Tibial artery (tissue), 4 donors: ENCODE measurements around the gene ANKRD27.

Source experiments
- DNase-seq, 2 donors: peaks; one replicate each; pipeline ENCODE4 v3.0.0-alpha.2; 2019
- H3K27ac ChIP-seq, 2 donors: fragments of 200-600 bp; sonication (generic) in 1 of 2; 1 replicate in 1 of 2; 2 replicates in 1 of 2; pipeline ENCODE4 v1.5.1; 2018 to 2019; ENCODE audit warnings: mild to moderate bottlenecking in 1 of 2
- H3K27me3 ChIP-seq, 2 donors: fragments of 200-600 bp; sonication (generic) in 1 of 2; one replicate each; pipeline versions ENCODE4 v1.5.1 to v1.6.0; 2016 to 2019
- H3K36me3 ChIP-seq, 3 donors: fragments of 200-600 bp; sonication (generic) in 2 of 3; one replicate each; pipeline ENCODE4 v1.5.1; 2016 to 2019; ENCODE audit warnings: mild to moderate bottlenecking in 2 of 3
- H3K4me1 ChIP-seq, 4 donors: fragments of 200-600 bp; sonication (generic) in 2 of 4; 1 replicate in 3 of 4; 2 replicates in 1 of 4; pipeline ENCODE4 v1.5.1; 2016 to 2019
- H3K4me3 ChIP-seq, 2 donors: fragments of 200-600 bp; sonication (generic) in 1 of 2; 1 replicate in 1 of 2; 2 replicates in 1 of 2; pipeline ENCODE4 v1.5.1; 2018 to 2019; ENCODE audit warnings: mild to moderate bottlenecking in 2 of 2
- H3K9me3 ChIP-seq, 3 donors: fragments of 200-600 bp; sonication (generic) in 1 of 3; one replicate each; pipeline ENCODE4 v1.5.1; 2016 to 2019
- intact Hi-C: fragments of 100-400 bp; cut with DNase I; formaldehyde crosslinking; loops from one replicate; pipeline ENCODE4 v1.15.0; 2023; ENCODE audit warnings: low total_unique reads
- TF ChIP-seq, protein P1 (sequence below), 2 experiments: fragments of 200-600 bp in 1 of 2; fragments of 450-650 bp in 1 of 2; IDR thresholded peaks; one replicate each; pipeline ENCODE4 v1.5.1; 2017 to 2019; ENCODE audit warnings: antibody characterized with exemption in 2 of 2, mild to moderate bottlenecking in 1 of 2, moderate library complexity in 1 of 2

The ANKRD27 gene

DNA sequence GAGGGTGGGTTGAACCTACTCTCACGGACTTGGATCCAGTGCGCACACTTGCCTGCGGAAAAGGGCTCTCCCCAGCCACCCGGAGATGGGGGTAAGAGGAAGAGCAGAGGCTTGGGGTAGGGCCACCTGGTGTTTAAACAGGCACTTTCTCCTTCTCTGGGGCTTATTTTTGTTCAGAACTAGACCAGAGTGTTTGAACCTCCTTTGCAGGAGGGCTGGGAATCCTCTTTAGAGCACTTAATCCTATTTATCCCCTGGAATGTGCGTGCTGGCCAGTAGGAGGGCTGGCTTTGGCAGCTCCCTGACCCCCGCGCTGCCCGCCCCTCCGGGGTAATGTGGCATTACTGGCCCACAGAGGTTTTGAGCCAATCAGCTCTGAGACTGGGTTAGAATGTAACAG is 2.7 kb upstream of the ANKRD27 start:
- no peak overlapping the region for H3K4me3 ChIP-seq
- TF ChIP-seq, protein P1, sequence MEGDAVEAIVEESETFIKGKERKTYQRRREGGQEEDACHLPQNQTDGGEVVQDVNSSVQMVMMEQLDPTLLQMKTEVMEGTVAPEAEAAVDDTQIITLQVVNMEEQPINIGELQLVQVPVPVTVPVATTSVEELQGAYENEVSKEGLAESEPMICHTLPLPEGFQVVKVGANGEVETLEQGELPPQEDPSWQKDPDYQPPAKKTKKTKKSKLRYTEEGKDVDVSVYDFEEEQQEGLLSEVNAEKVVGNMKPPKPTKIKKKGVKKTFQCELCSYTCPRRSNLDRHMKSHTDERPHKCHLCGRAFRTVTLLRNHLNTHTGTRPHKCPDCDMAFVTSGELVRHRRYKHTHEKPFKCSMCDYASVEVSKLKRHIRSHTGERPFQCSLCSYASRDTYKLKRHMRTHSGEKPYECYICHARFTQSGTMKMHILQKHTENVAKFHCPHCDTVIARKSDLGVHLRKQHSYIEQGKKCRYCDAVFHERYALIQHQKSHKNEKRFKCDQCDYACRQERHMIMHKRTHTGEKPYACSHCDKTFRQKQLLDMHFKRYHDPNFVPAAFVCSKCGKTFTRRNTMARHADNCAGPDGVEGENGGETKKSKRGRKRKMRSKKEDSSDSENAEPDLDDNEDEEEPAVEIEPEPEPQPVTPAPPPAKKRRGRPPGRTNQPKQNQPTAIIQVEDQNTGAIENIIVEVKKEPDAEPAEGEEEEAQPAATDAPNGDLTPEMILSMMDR (IDR thresholded peaks at IDR 0.05), result no peak
- no peaks in the 10 kb centered on the region for H3K36me3 ChIP-seq
- intact Hi-C loops, result loop anchor here (10.0 kb wide), 2 partner anchors 93 to 333 kb away; partner anchors contain the start of genes PDCD5 and ZNF507
- H3K27me3 ChIP-seq, result peaks cover 0 to 31% of the 10 kb centered on the region in 2 donors
- H3K27ac ChIP-seq, result no peak overlapping the region
- H3K9me3 ChIP-seq, result no peaks in the 10 kb centered on the region
- DNase-seq, result no peak
- H3K4me1 ChIP-seq, result peaks cover 0 to 33% (median 25%) of the 10 kb centered on the region in 4 donors

DNA sequence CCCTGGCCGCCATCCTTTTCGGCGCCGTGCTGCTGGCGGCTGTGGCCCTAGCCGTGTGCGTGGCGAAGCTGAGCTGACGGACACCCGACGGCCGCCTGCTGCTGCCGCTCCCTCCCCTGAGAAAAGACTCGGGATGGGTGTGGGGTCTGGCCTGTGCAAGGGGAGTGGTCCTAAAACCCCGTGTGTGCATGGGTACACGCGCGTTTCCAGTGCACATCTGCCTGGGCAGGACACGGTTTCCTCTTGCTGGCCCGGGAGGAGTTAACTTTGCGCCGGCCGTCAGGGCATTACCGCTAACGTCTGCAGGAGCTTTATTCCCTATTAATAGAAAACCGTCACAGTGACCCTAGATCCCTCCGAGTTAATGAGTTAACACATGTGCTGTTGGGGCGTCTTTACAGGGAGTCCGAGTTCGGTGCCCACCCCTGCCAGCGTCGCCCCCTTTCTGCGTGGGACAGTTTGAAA is 1.9 kb upstream of the ANKRD27 start:
- no peaks in the 10 kb centered on the region for H3K9me3 ChIP-seq
- intact Hi-C loops, result loop anchor here (10.0 kb wide), 2 partner anchors 92 to 332 kb away; partner anchors contain the start of genes PDCD5 and ZNF507
- TF ChIP-seq, protein P1 (IDR thresholded peaks at IDR 0.05), result no peak
- peaks cover 0 to 31% of the 10 kb centered on the region in 2 donors for H3K27me3 ChIP-seq
- no peak overlapping the region for H3K27ac ChIP-seq
- DNase-seq, result no peak
- H3K4me1 ChIP-seq, result peaks cover 0 to 33% (median 25%) of the 10 kb centered on the region in 4 donors
- H3K36me3 ChIP-seq, result no peaks in the 10 kb centered on the region
- H3K4me3 ChIP-seq, result no peak overlapping the region

DNA sequence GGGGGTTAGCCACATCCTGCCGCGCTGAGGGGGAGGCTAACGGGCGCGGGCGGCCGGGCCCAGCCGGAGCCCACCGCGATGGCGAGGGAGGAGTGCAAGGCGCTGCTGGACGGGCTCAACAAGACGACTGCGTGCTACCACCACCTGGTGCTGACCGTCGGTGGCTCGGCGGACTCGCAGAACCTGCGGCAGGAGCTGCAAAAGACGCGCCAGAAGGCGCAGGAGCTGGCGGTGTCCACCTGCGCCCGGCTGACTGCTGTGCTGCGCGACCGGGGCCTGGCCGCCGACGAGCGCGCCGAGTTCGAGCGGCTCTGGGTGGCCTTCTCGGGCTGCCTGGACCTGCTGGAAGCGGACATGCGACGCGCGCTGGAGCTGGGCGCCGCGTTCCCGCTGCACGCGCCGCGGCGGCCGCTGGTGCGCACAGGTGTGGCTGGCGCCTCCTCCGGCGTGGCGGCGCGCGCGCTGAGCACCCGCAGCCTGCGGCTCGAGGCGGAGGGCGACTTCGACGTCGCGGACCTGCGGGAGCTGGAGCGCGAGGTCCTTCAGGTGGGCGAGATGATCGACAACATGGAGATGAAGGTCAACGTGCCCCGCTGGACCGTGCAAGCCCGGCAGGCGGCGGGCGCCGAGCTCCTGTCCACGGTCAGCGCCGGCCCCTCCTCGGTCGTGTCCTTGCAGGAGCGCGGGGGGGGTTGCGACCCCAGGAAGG is 1.4 kb upstream of the ANKRD27 start:
- intact Hi-C loops, result loop anchor here (10.0 kb wide), 2 partner anchors 92 to 332 kb away; partner anchors contain the start of genes PDCD5 and ZNF507
- H3K4me1 ChIP-seq, result peaks cover 0 to 33% (median 25%) of the 10 kb centered on the region in 4 donors

DNA sequence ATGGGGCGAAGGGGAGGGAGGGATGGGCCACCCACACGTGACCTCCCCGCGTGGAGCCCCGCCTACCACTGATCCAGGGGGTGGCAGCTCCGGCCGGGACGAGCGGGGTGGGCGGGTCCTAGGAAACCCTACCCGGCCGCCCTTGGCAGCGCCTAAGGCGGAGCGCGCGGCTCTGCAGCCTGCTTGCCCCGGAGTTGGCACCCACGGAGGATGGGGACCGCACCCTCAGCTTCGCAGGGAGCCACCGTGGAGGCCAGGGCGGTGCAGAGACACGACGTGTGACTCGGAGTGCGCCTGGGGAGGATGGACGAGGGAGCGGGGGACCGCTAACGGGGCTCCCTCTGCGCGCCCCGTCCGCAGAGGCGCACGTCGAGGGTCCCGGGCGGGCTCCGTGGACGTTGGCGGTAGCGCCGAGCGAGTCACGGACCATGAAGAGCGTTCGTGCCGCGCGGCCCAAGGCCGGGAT is 773 bp upstream of the ANKRD27 start, which contains the start of gene RGS9BP:
RGS9BP (plus strand) TSS at position 129 of the 466 bp plus-strand sequence. CDS start 416 bp downstream, outside the sequence.
- no peaks in the 10 kb centered on the region for H3K36me3 ChIP-seq
- DNase-seq, result peak; percentile 81 to 90
- H3K27ac ChIP-seq, result peak within 1 kb of the TSS; percentile 79 to 80
- peaks cover 0 to 31% of the 10 kb centered on the region in 2 donors for H3K27me3 ChIP-seq
- H3K4me1 ChIP-seq, result peaks cover 0 to 33% (median 25%) of the 10 kb centered on the region in 4 donors
- H3K4me3 ChIP-seq, result peak within 1 kb of the TSS; percentile 81 to 82
- intact Hi-C loops, result loop anchor here (2.0 to 10.0 kb wide), 3 partner anchors 91 to 331 kb away; partner anchors contain the start of genes DPY19L3, PDCD5 and ZNF507
- TF ChIP-seq, protein P1 (IDR thresholded peaks at IDR 0.05), result no peak
- no peaks in the 10 kb centered on the region for H3K9me3 ChIP-seq

More for the DNA sequence above, 1.4 kb upstream of the ANKRD27 start:
- H3K4me3 ChIP-seq, result peak overlapping the region; percentile 81 to 82
- no peaks in the 10 kb centered on the region for H3K9me3 ChIP-seq
- H3K27me3 ChIP-seq, result peaks cover 0 to 31% of the 10 kb centered on the region in 2 donors
- no peak for DNase-seq
- TF ChIP-seq, protein P1 (IDR thresholded peaks at IDR 0.05), result no peak
- no peaks in the 10 kb centered on the region for H3K36me3 ChIP-seq
- no peak overlapping the region for H3K27ac ChIP-seq

DNA sequence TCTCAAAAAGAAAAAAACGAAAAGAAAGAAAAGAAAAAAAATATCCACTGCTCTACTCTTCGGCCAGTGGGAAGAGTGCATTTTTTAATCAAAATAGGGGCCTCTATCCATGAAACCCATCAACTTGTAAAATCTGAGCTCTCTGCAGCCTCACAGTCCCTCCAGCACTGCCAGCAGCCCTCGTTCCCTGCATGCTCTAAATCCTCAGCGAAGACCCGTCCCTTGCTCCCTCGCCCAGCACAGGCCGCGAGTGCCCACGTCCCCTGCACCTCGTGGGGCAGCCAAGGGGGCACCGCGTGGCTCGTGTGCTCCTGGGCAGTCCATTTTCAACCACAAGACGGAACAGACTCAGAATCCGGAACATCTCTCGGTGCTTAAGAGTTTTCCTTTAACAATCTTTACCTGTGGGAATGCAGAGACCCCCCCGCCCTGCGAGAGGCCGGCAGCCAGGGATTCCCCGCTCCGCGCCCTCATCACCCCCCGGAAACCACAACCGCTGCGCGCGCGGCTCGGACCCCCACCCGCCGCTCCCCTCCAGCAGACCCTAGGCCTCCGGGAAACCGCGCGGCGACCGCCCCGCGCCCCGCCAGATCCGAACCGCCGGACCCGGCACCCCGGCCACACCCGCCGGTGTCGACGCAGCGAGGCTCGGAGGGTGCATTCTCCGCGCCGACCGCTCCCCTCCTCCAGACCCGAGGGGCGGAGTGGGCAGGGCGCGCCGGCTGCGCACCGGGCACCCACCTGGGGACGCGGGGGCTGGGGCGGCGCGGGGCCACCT is 638 bp downstream of the ANKRD27 start:
- TF ChIP-seq, protein P1 (IDR thresholded peaks at IDR 0.05), result no peak

More for the DNA sequence above, 638 bp downstream of the ANKRD27 start:
- no peaks in the 10 kb centered on the region for H3K9me3 ChIP-seq
- H3K4me1 ChIP-seq, result peaks cover 0 to 33% (median 25%) of the 10 kb centered on the region in 4 donors
- peak overlapping the region; percentile 81 to 82 for H3K4me3 ChIP-seq
- peaks cover 0 to 28% of the 10 kb centered on the region in 2 donors for H3K27me3 ChIP-seq
- intact Hi-C loops, result loop anchor here (2.0 to 10.0 kb wide), 3 partner anchors 90 to 330 kb away; partner anchors contain the start of genes DPY19L3, PDCD5 and ZNF507
- no peaks in the 10 kb centered on the region for H3K36me3 ChIP-seq
- peak overlapping the region; percentile 79 to 80 for H3K27ac ChIP-seq
- no peak for DNase-seq
